HL-60 (cell line): Measurements from ENCODE around the gene GPR150.

Experiments used
- DNase-seq, 2 experiments: peaks; one replicate each; pipeline ENCODE4 v3.0.0-alpha.2; 2010 to 2020; ENCODE audit warnings: low read depth in 1 of 2, low spot score in 1 of 2
- H3K27ac ChIP-seq: fragments of 250-450 bp; sonication (Bioruptor Pico); replicated peaks from 2 replicates; pipeline ENCODE4 v1.5.1; 2020; ENCODE audit warnings: mild to moderate bottlenecking, moderate library complexity
- H3K27me3 ChIP-seq: fragments of 250-450 bp; sonication (Bioruptor Pico); 2 replicates; pipeline ENCODE4 v1.5.1; 2021; ENCODE audit warnings: mild to moderate bottlenecking, moderate library complexity; ENCODE audit not compliant: insufficient read depth, poor library complexity, severe bottlenecking
- H3K4me3 ChIP-seq: replicated peaks from 2 replicates; pipeline ENCODE4 v1.5.1; 2011; ENCODE audit warnings: mild to moderate bottlenecking, control low read depth, low read length; ENCODE audit not compliant: insufficient read depth
- GABPA ChIP-seq: IDR thresholded peaks from 2 replicates; pipeline ENCODE4 v1.6.1; 2012; ENCODE audit warnings: low read depth
- POLR2AphosphoS5 ChIP-seq: IDR thresholded peaks from 2 replicates; pipeline ENCODE4 v1.6.1; 2012; ENCODE audit warnings: low read depth
- SPI1 ChIP-seq: IDR thresholded peaks from 2 replicates; pipeline ENCODE4 v1.6.1; 2012; ENCODE audit warnings: low read depth, mild to moderate bottlenecking, borderline replicate concordance
- TF ChIP-seq, protein P1 (sequence below): IDR thresholded peaks from 2 replicates; pipeline ENCODE4 v1.6.1; 2012; ENCODE audit warnings: low read depth; ENCODE audit not compliant: insufficient replicate concordance
- TF ChIP-seq, protein P2 (sequence below): IDR thresholded peaks from one replicate; pipeline ENCODE4 v1.5.1; 2011; ENCODE audit warnings: low read length, control low read depth, inconsistent platforms; ENCODE audit not compliant: insufficient read depth

Gene GPR150

DNA sequence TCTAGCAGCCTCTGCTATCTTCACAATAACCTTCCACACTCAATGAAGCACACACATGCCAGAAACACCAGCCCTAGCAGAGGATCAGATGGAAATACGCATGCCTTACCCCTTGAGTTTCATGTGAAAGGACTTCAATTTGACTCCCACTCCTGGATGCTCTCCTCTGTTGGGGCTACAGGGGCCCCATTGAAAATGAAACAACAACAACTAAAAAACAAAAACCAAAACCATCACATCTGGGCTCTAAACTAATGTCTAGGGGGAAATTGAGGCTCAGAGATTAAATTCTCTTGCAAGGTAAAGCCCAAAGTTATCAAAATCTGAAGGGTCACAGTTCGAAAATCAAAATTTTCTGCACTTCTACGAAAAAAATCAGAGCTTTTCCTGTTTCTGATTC is 18.7 kb downstream of the GPR150 start:
- Histone ChIP-seq H3K27me3 (no peaks in the 10 kb centered on the region), H3K4me3 (no peak overlapping the region), H3K27ac (no peak overlapping the region)
- DNase-seq: no peak
- TF ChIP-seq, protein P1, sequence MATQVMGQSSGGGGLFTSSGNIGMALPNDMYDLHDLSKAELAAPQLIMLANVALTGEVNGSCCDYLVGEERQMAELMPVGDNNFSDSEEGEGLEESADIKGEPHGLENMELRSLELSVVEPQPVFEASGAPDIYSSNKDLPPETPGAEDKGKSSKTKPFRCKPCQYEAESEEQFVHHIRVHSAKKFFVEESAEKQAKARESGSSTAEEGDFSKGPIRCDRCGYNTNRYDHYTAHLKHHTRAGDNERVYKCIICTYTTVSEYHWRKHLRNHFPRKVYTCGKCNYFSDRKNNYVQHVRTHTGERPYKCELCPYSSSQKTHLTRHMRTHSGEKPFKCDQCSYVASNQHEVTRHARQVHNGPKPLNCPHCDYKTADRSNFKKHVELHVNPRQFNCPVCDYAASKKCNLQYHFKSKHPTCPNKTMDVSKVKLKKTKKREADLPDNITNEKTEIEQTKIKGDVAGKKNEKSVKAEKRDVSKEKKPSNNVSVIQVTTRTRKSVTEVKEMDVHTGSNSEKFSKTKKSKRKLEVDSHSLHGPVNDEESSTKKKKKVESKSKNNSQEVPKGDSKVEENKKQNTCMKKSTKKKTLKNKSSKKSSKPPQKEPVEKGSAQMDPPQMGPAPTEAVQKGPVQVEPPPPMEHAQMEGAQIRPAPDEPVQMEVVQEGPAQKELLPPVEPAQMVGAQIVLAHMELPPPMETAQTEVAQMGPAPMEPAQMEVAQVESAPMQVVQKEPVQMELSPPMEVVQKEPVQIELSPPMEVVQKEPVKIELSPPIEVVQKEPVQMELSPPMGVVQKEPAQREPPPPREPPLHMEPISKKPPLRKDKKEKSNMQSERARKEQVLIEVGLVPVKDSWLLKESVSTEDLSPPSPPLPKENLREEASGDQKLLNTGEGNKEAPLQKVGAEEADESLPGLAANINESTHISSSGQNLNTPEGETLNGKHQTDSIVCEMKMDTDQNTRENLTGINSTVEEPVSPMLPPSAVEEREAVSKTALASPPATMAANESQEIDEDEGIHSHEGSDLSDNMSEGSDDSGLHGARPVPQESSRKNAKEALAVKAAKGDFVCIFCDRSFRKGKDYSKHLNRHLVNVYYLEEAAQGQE: no peak
- TF ChIP-seq POLR2AphosphoS5: no peak
- TF ChIP-seq, protein P2, sequence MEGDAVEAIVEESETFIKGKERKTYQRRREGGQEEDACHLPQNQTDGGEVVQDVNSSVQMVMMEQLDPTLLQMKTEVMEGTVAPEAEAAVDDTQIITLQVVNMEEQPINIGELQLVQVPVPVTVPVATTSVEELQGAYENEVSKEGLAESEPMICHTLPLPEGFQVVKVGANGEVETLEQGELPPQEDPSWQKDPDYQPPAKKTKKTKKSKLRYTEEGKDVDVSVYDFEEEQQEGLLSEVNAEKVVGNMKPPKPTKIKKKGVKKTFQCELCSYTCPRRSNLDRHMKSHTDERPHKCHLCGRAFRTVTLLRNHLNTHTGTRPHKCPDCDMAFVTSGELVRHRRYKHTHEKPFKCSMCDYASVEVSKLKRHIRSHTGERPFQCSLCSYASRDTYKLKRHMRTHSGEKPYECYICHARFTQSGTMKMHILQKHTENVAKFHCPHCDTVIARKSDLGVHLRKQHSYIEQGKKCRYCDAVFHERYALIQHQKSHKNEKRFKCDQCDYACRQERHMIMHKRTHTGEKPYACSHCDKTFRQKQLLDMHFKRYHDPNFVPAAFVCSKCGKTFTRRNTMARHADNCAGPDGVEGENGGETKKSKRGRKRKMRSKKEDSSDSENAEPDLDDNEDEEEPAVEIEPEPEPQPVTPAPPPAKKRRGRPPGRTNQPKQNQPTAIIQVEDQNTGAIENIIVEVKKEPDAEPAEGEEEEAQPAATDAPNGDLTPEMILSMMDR: no peak
- no peak for TF ChIP-seq SPI1
- no peak for TF ChIP-seq GABPA

DNA sequence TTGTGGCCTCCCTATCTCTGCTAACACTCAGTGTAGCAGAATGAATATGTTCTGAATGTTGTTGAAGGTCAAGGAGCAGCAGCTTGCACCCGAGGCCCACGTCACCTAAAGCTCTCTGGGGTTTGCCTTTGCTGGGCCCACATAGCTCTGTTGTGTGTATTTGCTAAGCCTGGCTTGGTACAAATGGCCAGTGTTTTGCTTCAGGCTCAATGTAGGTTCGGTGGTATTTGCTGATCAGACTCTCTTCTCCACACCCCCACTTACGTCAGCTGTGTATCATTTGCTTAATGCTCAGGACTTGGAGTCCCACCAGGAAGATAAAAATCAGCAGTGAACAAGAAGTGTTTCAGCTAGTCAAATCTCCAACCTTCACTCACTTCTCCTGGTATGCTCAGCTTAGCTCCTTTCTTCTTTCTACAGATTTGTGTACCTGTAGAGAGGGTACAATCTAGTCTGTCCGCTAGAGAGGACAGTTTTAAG is 21.9 kb downstream of the GPR150 start:
- no peak overlapping the region for H3K27ac ChIP-seq
- no peak for TF ChIP-seq POLR2AphosphoS5
- TF ChIP-seq, protein P2: no peak
- TF ChIP-seq, protein P1: no peak
- no peak for TF ChIP-seq GABPA
- TF ChIP-seq SPI1: no peak
- H3K4me3 ChIP-seq: no peak overlapping the region
- no peak for DNase-seq
- no peaks in the 10 kb centered on the region for H3K27me3 ChIP-seq

DNA sequence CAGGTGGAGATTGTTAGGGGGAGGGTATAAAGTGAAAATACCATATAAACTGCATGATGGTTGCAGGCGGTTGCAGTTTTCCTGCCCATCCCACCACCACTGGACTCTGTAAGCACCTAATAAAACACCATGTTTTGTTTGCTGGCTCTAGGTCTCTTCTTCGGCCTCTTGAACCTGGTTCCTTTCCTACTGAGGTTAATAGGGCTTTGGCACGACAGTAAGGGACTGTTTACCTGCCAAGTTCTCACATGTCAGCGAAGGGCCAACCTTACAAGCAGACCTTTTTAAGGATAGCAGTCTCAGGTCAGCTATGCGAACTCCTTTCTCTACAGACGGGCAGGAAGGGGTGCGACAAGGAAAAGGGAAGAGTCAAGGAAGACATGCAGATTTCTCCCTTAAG is 23.3 kb downstream of the GPR150 start:
- DNase-seq: no peak
- no peak for TF ChIP-seq SPI1
- TF ChIP-seq, protein P2: no peak
- TF ChIP-seq GABPA: no peak
- TF ChIP-seq, protein P1: no peak
- TF ChIP-seq POLR2AphosphoS5: no peak
- Histone ChIP-seq H3K27me3 (no peaks in the 10 kb centered on the region), H3K27ac (no peak overlapping the region), H3K4me3 (no peak overlapping the region)
